PC-3 (cell line): ENCODE results near the gene PHEX. TPM values are rescaled to one million over a fixed set of nuclear protein-coding genes. Genes with fewer than 3 reads are reported as not detected.

Experiments used
- ATAC-seq: fragments of 200-7000 bp; cut with Tn5 transposase; 2 replicates; pipeline ENCODE4 v1.9.1; 2020; ENCODE audit warnings: mild to moderate bottlenecking, moderate library complexity
- BruUV-seq: library from RNA; stranded (reverse); fragments of 400-500 nt; replicated peaks from 2 replicates; lab custom pipeline; 2021; lab: Mats Ljungman, UMichigan
- CTCF ChIA-PET: fragments of 300-600 bp; sonication (Branson Sonifier 250); formaldehyde crosslinking; loops from one replicate; lab custom pipeline; 2022; ENCODE audit warnings: antibody characterized with exemption; lab: Charles Lee
- POLR2A ChIA-PET: fragments of 300-600 bp; sonication (Branson Sonifier 250); formaldehyde crosslinking; loops from one replicate; lab custom pipeline; 2022; ENCODE audit warnings: antibody characterized with exemption; ENCODE audit not compliant: unreplicated experiment; lab: Charles Lee
- DNase-seq: peaks from one replicate; pipeline ENCODE4 v3.0.0-alpha.2; 2015
- H2AFZ ChIP-seq: fragments of 300-600 bp; sonication (generic); 2 replicates; pipeline ENCODE4 v1.6.0; 2016; ENCODE audit warnings: antibody characterized with exemption, low read length
- H3F3A ChIP-seq: fragments of 300-600 bp; sonication (generic); one replicate; pipeline ENCODE4 v1.6.0; 2017; ENCODE audit warnings: antibody characterized with exemption, low read length, control low read depth, mild to moderate bottlenecking; ENCODE audit not compliant: unreplicated experiment
- H3K27ac ChIP-seq: fragments of 300-600 bp; sonication (generic); 2 replicates; pipeline ENCODE4 v1.5.1; 2016; ENCODE audit warnings: mild to moderate bottlenecking, low read length
- H3K27me3 ChIP-seq: fragments of 300-600 bp; sonication (generic); 2 replicates; pipeline ENCODE4 v1.6.1; 2016; ENCODE audit warnings: low read length, mixed read lengths
- H3K36me3 ChIP-seq: fragments of 300-600 bp; sonication (generic); 2 replicates; pipeline ENCODE4 v1.6.1; 2016; ENCODE audit warnings: low read depth, mixed run types, low read length, mixed read lengths
- H3K4me1 ChIP-seq: fragments of 300-600 bp; sonication (generic); 2 replicates; pipeline ENCODE4 v1.5.1; 2016; ENCODE audit warnings: low read length; ENCODE audit not compliant: insufficient read depth
- H3K4me2 ChIP-seq: fragments of 300-600 bp; sonication (generic); 2 replicates; pipeline ENCODE4 v1.6.0; 2016; ENCODE audit warnings: low read length
- H3K4me3 ChIP-seq: fragments of 300-600 bp; sonication (generic); 2 replicates; pipeline ENCODE4 v1.5.1; 2016; ENCODE audit warnings: mild to moderate bottlenecking, low read length, mixed read lengths
- H3K79me2 ChIP-seq: fragments of 300-600 bp; sonication (generic); 2 replicates; pipeline ENCODE4 v1.6.1; 2017; ENCODE audit warnings: low read length, mixed read lengths
- H3K9ac ChIP-seq: fragments of 300-600 bp; sonication (generic); 2 replicates; pipeline ENCODE4 v1.6.0; 2016; ENCODE audit warnings: mild to moderate bottlenecking, low read length
- H3K9me2 ChIP-seq: fragments of 300-600 bp; sonication (generic); replicated peaks from 2 replicates; pipeline ENCODE4 v1.6.1; 2016; ENCODE audit warnings: mixed run types, low read length, mixed read lengths
- H3K9me3 ChIP-seq: fragments of 300-600 bp; sonication (generic); 2 replicates; pipeline ENCODE4 v1.6.1; 2016; ENCODE audit warnings: low read length, mixed read lengths
- H4K20me1 ChIP-seq: fragments of 300-600 bp; sonication (generic); 2 replicates; pipeline ENCODE4 v1.6.1; 2016; ENCODE audit warnings: low read length, mixed read lengths
- CTCF ChIP-seq: fragments of 300-600 bp; sonication (generic); conservative IDR thresholded peaks from 2 replicates; pipeline ENCODE4 v1.5.1; 2017; ENCODE audit warnings: antibody characterized with exemption, low read depth, mild to moderate bottlenecking, low read length
- EZH2 ChIP-seq: fragments of 300-600 bp; sonication (generic); IDR thresholded peaks from one replicate; pipeline ENCODE4 v1.6.1; 2017; ENCODE audit warnings: antibody characterized with exemption, mild to moderate bottlenecking, low read length; ENCODE audit not compliant: unreplicated experiment
- EZH2phosphoT487 ChIP-seq: fragments of 300-600 bp; sonication (generic); IDR thresholded peaks from 2 replicates; pipeline ENCODE4 v1.6.1; 2018; ENCODE audit warnings: mild to moderate bottlenecking, antibody characterized with exemption, low read length, borderline replicate concordance
- intact Hi-C: fragments of 100-400 bp; cut with micrococcal nuclease; formaldehyde crosslinking; loops from 2 replicates; pipeline ENCODE4 v1.9.0; 2023
- total RNA-seq: library from RNA; depleted of rRNA; stranded (reverse); fragments of >200 nt; gene quantifications from 2 replicates; pipeline ENCODE4 v1.2.3, GENCODE V29; 2014

The PHEX gene
- total RNA-seq, 1 experiment from 2014 or later = 0.62 TPM

GRCh38 chrX:22192419-22193060, 160.4 kb downstream of the PHEX start:
- CTCF ChIA-PET = interaction anchor here (1.0 kb wide), 1 partner anchor 57 kb away, joined by 8 read pairs; no protein-coding TSS in a partner anchor
- Histone ChIP-seq H3K9me3 (no peaks in the 10 kb centered on the region), H3K4me1 (0 out of 2 replicates have a peak, but pooled peaks cover 3% of the 10 kb centered on the region), H3F3A (no peaks in the 10 kb centered on the region), H3K36me3 (no peaks in the 10 kb centered on the region), H3K4me2 (0 out of 2 replicates have a peak overlapping the region, but pooled peaks have one; percentile 13), H3K79me2 (no peaks in the 10 kb centered on the region), H4K20me1 (no peaks in the 10 kb centered on the region), H3K9ac (no peak overlapping the region), H3K9me2 (no peaks in the 10 kb centered on the region), H2AFZ (peak overlapping the region; percentile 76), H3K27me3 (no peaks in the 10 kb centered on the region), H3K27ac (no peak overlapping the region), H3K4me3 (no peak overlapping the region)
- DNase-seq (peak; percentile 78), ATAC-seq (peak; percentile 90)
- no TSS peak for BruUV-seq
- TF ChIP-seq CTCF = peak; percentile 80
- no peak for TF ChIP-seq EZH2phosphoT487
- intact Hi-C loops = loop anchor here (1.0 to 5.0 kb wide), 3 partner anchors 56 to 207 kb away; no protein-coding TSS in a partner anchor
- POLR2A ChIA-PET = no interaction called here

GRCh38 chrX:22193851-22194659, 161.9 kb downstream of the PHEX start:
- DNase-seq = no peak
- ATAC-seq = no peak
- Histone ChIP-seq H3K4me2 (no peak overlapping the region), H3K27me3 (no peaks in the 10 kb centered on the region), H3K9ac (no peak overlapping the region), H3K4me3 (no peak overlapping the region), H3K4me1 (0 out of 2 replicates have a peak, but pooled peaks cover 3% of the 10 kb centered on the region), H3F3A (no peaks in the 10 kb centered on the region), H4K20me1 (no peaks in the 10 kb centered on the region), H3K79me2 (no peaks in the 10 kb centered on the region), H2AFZ (no peak overlapping the region), H3K27ac (no peak overlapping the region), H3K36me3 (no peaks in the 10 kb centered on the region), H3K9me2 (no peaks in the 10 kb centered on the region), H3K9me3 (no peaks in the 10 kb centered on the region)
- intact Hi-C loops = loop anchor here (2.0 to 5.0 kb wide), 2 partner anchors 57 to 112 kb away; no protein-coding TSS in a partner anchor
- CTCF ChIA-PET = no interaction called here
- TF ChIP-seq CTCF = no peak
- no peak for TF ChIP-seq EZH2phosphoT487
- TF ChIP-seq EZH2 = no peak
- POLR2A ChIA-PET = no interaction called here
- BruUV-seq = no TSS peak

GRCh38 chrX:22194660-22194945, 162.5 kb downstream of the PHEX start:
- CTCF ChIA-PET = no interaction called here

More at GRCh38 chrX:22194660-22194945, 162.5 kb downstream of the PHEX start:
- DNase-seq (no peak), ATAC-seq (no peak)
- Histone ChIP-seq H3K36me3 (no peaks in the 10 kb centered on the region), H3K4me3 (no peak overlapping the region), H3K9me2 (no peaks in the 10 kb centered on the region), H3K27ac (no peak overlapping the region), H3K4me1 (0 out of 2 replicates have a peak, but pooled peaks cover 3% of the 10 kb centered on the region), H3F3A (no peaks in the 10 kb centered on the region), H3K27me3 (no peaks in the 10 kb centered on the region), H3K9me3 (no peaks in the 10 kb centered on the region), H4K20me1 (no peaks in the 10 kb centered on the region), H3K9ac (no peak overlapping the region), H3K79me2 (no peaks in the 10 kb centered on the region), H3K4me2 (no peak overlapping the region), H2AFZ (no peak overlapping the region)
- intact Hi-C loops = loop anchor here (5.0 kb wide), 1 partner anchor 112 kb away; no protein-coding TSS in a partner anchor
- TF ChIP-seq EZH2phosphoT487 (no peak), CTCF (no peak), EZH2 (no peak)
- BruUV-seq = no TSS peak
- POLR2A ChIA-PET = no interaction called here
